NCI-H748 treated with DMSO at 0.1 percent for 48 hours (cell line): Measurements from ENCODE around the gene DUSP5.

Experiments
- DNase-seq: peaks from one replicate; lab custom pipeline; 2025; lab: John Stamatoyannopoulos, UW

Gene DUSP5

DNA sequence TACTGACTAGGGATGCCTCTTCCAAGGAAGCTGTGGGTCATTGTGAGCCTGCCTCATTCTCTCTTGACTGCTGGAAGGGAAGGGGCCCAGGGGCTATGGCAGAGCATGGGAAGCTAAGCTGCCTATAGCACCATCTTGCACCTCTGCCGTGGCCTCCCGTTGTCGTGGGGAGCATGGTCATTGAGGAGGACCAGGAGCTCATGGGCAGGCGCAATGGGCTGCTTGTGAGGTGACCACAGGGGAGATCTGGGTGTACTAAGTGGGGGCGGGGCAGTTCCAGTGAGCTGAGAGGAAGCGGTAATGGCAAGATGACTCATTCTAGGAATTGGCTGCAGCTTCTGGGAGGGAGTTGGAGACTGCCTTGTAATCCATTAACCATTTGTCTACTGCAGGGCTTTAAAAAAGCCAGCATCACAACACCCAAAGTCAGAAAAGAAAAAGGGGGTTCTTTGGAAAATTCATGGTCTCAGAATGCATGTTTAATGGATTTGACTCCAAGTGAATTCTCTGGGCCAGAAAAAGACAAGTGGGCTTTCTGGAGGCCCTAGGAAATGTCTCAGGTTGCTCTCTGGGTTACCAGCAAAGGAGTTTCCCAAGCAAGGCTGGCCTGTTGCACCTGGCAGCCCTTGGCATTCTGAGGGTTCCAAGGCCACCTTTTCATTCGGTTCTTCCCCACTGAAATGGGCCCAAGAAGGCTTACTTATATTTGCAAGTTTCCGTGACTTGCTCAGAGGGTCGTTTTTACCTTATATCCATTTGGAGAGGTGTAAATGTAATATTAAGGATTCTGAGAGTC, 3.6 kb downstream of the DUSP5 start:
- no peak for DNase-seq

- DNase-seq = no peak
These were observed 4.6 kb downstream of the DUSP5 start for GRCh38 chr10:110502072-110502845.

- no peak for DNase-seq
These were observed 5.2 kb downstream of the DUSP5 start for GRCh38 chr10:110502851-110503301.

DNA sequence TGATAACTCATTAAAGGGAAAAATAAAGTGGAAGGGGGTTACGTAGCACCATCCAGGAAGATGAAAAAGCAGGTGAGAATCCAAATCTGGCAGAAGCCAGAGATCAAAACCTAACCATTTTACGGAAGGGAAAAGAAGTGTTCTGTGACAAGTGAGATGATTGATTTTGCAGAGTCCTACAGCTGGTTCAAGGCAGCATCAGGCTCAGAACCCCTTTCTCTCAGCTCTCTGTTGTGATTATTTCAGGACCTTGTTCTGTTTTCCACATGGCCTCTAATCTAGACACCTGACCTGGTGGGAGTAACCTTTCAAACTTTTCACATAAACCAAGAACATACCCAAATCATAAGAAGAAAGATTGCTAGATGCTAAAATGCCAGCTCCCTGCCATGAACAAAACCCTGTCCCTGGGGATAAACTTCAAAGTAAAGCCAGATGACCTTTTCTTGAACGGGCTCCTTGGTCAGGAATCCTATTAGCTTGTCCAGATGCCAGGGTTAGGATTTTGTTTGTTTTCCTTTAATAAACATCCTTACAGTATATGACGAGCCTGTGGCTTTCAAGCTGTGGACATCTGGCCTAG, 5.9 kb downstream of the DUSP5 start:
- DNase-seq = no peak

DNA sequence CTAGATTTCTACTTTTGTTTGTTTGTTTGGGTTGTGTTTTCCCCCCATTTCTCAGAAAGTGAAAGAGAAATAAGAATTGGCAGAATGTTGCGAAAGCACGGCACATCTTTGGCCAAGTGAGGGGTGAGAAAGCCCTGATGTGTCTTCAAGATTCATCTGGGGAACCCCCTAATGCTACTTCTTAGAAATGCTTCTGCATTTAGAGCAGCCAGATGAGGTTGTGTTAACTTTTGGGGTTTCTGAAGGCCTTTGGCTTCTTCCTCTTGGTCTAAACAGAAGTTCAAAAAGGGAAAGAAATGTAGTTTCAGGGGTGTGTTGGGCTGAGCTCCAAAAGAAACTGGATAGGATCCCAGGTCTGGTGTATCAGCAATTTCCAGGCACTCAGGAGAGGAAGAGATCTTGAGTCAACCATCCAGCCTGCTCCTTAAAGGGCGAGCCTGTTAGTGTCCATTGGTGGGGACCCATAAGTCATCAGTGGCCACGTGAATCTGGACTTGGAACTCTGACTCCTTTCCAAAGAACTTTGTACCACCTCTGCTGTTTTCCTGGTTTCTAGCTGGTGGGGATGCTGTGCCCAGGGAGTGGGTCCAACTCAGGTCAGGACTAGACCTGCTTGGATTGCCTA, 6.5 kb downstream of the DUSP5 start:
- DNase-seq = no peak

- DNase-seq = no peak
These were observed 7.5 kb downstream of the DUSP5 start for GRCh38 chr10:110505130-110505770.

DNA sequence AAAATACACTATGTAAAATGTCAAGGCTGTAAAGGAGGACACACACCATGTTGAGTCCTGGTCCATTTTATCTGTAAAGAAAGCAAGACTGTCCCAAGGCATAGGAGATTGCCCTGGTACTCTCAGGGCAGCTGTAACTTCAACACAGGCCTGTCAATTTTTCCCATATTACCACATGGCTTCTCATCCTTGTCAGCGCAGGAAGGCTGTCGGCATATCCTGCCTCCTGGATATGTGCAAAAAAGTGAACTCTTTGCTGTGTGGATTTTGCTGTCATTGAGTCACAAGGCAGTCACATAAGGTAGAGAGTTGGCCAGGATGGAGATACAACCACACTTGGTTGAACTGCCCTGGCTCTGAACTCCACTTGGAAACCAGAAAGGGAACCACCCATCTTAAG, 8.7 kb downstream of the DUSP5 start:
- DNase-seq = no peak

DNA sequence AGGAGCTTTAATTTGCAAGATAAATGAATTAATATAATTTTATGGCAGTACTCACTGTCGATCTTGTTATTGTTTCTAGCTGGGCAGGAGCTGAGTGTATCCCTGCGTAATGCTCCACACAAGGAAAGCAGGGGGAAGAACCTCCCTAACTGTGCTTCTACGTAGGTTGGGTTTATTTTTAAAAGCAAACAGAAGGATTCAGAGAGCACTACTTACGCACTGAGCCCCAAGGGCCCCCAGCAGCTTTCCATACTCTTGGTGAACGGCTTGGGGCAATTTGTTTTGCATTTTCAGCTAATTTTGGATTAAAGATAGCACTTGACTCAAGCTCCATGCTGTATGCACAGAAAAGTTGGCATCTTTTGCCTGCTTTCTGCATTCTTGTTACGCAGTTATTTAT, 9.6 kb downstream of the DUSP5 start:
- no peak for DNase-seq

DNA sequence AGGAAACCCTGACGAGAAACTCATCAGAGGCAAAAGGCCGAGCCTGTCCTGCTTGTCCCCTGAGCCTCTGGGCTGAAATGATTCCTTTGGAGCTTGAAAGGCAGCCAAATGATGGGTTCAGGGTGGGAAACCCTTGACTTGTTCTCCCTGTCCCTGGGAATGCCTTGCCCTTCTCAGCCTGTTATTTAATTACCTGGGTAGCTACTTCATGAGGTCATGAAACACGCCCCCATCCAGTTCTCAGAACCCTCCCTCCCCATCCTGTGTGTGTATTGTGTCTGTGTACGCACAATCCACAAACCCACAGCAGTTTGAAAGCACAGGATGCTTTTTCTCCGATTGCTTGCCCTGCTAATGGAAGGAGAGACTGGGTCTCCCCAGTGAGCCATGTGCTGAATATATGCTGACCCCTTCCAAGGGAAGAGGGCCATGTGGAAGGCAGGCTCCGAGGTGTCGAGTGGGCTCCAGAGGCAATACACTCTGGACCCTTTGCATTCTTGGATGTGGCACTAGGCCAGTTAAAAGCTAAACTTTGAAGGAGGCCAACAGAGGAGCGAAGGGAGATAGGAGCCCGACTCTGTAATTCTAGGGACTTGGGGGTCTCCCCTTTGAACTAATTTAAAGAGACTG, 10.6 kb downstream of the DUSP5 start:
- no peak for DNase-seq

GRCh38 chr10:110508806-110509544, 11.3 kb downstream of the DUSP5 start:
- DNase-seq = no peak

DNA sequence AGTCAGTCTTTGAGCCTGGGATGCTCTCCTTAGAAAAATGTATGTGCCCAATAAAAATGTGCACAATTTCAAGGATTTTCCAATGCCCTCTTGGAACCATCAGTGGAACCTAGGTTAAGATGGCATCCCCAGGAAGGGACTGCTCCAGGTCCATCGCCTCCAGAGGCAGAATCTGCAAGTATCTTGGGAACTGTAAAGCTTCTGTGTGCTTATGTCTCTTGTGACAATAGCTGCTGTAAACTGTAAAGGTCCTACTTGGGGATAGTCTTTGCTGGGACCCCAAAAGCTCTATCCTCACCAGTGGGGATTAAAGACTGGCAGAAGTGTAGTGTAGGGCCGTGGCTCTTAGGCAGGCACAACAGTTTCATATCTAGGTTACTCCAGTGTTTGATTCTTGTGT, 11.9 kb downstream of the DUSP5 start:
- no peak for DNase-seq

GRCh38 chr10:110510086-110510485, 12.4 kb downstream of the DUSP5 start:
- DNase-seq = no peak

- no peak for DNase-seq
These were observed 13.0 kb downstream of the DUSP5 start for GRCh38 chr10:110510730-110511129.

GRCh38 chr10:110511734-110512449, 14.2 kb downstream of the DUSP5 start:
- no peak for DNase-seq

- no peak for DNase-seq
These were observed 14.9 kb downstream of the DUSP5 start for GRCh38 chr10:110512461-110513187.

DNA sequence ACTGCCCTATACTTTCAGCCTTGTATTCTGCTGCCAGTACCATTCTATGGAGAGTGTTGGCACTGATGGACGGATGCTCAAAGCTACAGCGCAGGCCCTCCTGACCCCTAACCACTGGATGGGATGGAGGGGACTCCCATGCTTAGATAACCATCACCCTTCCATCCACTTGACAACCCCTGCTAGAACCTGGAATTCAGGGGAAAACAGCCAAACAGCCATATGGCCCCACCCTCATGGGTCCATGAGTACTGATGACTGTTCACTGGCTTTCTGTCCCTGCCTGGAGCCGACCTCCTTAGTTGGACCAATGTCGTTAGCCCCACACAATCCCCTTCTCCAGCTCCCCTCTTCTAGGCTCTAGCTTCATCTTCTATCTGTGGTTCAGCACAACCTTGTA, 16.2 kb downstream of the DUSP5 start:
- no peak for DNase-seq

GRCh38 chr10:110514848-110515247, 17.1 kb downstream of the DUSP5 start:
- DNase-seq = no peak

DNA sequence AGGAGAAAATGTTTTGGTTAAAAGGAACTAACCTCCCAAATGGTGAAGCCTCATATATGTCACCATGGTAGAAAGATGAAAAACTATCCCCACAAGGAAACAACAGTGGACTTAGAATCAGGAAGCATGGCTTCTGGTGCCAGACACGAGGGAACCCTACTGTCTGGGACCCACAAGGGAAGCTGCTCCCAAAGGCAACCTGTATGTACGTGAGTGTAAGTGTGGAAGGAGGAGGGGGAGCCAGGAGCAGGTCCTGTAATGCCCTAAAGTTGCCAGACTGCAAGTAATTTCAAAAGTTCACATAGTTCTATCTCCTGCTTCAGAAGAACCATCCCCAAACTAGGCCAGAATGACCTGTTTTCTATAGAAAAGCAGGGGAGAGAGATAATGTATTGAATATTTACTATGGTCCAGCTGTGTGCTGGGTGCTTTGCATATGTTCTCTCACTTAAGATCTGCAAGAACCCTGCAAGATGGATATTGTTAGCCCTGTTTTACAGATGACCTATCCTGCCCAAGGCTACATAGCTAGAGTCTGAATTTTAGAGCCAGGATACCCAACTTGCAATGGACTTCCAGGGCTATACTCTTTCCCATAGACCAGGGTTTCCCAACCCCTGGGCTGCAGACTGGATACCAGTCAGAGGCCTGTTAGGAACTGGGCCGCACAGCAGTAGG, 19.2 kb downstream of the DUSP5 start:
- no peak for DNase-seq
